A549 (cell line): Measurements from ENCODE around the gene SMIM45.

Experiments used
- ATAC-seq, 2 experiments: fragments of 200-7000 bp in 1 of 2; fragments of >200 bp in 1 of 2; cut with Nextera tagmentation in 1 of 2; cut with Tn5 transposase in 1 of 2; 3 replicates each; pipeline versions ENCODE4 v1.8.0 to v1.9.1; 2018 to 2020; ENCODE audit warnings: mild to moderate bottlenecking in 1 of 2, moderate library complexity in 1 of 2
- CTCF ChIA-PET: fragments of 300-600 bp; sonication (Branson Sonifier 250); formaldehyde crosslinking; extraction: SDS; loops from one replicate; lab custom pipeline; 2021; ENCODE audit warnings: antibody characterized with exemption, inconsistent platforms; lab: Yijun Ruan, JAX
- POLR2A ChIA-PET: fragments of 350-600 bp; formaldehyde crosslinking; extraction: SDS; loops from one replicate; lab custom pipeline; 2021; ENCODE audit warnings: antibody characterized with exemption, inconsistent platforms; lab: Yijun Ruan, JAX
- DNase-seq, 2 experiments: peaks; one replicate each; pipeline versions ENCODE4 v3.0.0 to v3.0.0-alpha.2; 2011 to 2016; ENCODE audit warnings: low read depth in 1 of 2, low spot score in 1 of 2
- FAIRE-seq: peaks from 2 replicates; lab custom pipeline; 2011; peaks lifted over from hg19 to GRCh38; lab: Jason Lieb, UNC
- H3K27ac ChIP-seq, 2 experiments: fragments of >200 bp; sonication (Bioruptor Twin); formaldehyde crosslinking; 3 replicates each; pipeline ENCODE4 v1.5.1; 2016 to 2017
- H3K4me1 ChIP-seq: fragments of >200 bp; sonication (Bioruptor Twin); formaldehyde crosslinking; 3 replicates; pipeline ENCODE4 v1.6.1; 2016
- H3K4me2 ChIP-seq: fragments of >200 bp; sonication (Bioruptor Twin); formaldehyde crosslinking; 3 replicates; pipeline ENCODE4 v1.6.1; 2016
- H3K4me3 ChIP-seq: fragments of >200 bp; sonication (Bioruptor Twin); formaldehyde crosslinking; 3 replicates; pipeline ENCODE4 v1.5.1; 2016
- H3K9me3 ChIP-seq: fragments of >200 bp; sonication (Bioruptor Twin); formaldehyde crosslinking; 3 replicates; pipeline ENCODE4 v1.6.1; 2016
- BHLHE40 ChIP-seq: IDR thresholded peaks from 2 replicates; pipeline ENCODE4 v1.6.1; 2012; ENCODE audit warnings: low read depth, low read length, inconsistent platforms
- CBX2 ChIP-seq: fragments of 200-600 bp; sonication (generic); IDR thresholded peaks from 2 replicates; pipeline ENCODE4 v1.6.1; 2016; ENCODE audit warnings: low read depth, mild to moderate bottlenecking, borderline replicate concordance
- CBX8 ChIP-seq: fragments of 200-600 bp; sonication (generic); IDR thresholded peaks from 2 replicates; pipeline ENCODE4 v1.6.1; 2016
- CEBPB ChIP-seq, 2 experiments: fragments of >200 bp in 1 of 2; sonication (Bioruptor Twin) in 1 of 2; formaldehyde crosslinking in 1 of 2; IDR thresholded peaks; 2 replicates each; pipeline ENCODE4 v1.6.1; 2012 to 2016
- CHD2 ChIP-seq: fragments of 150-350 bp; IDR thresholded peaks from 2 replicates; pipeline ENCODE4 v1.6.1; 2014; ENCODE audit warnings: low read length; ENCODE audit not compliant: partially characterized antibody
- CHD4 ChIP-seq: fragments of 200-600 bp; sonication (generic); IDR thresholded peaks from 2 replicates; pipeline ENCODE4 v1.6.1; 2016; ENCODE audit warnings: antibody characterized with exemption, mild to moderate bottlenecking, borderline replicate concordance
- CTCF ChIP-seq: fragments of >200 bp; sonication (Bioruptor Twin); formaldehyde crosslinking; IDR thresholded peaks from 3 replicates; pipeline ENCODE4 v1.5.1; 2016
- EHMT2 ChIP-seq: fragments of 200-600 bp; sonication (generic); IDR thresholded peaks from 2 replicates; pipeline ENCODE4 v1.6.1; 2016; ENCODE audit warnings: antibody characterized with exemption, low read depth, mild to moderate bottlenecking, moderate library complexity
- ESRRA ChIP-seq: fragments of 150-350 bp; IDR thresholded peaks from 2 replicates; pipeline ENCODE4 v1.6.1; 2014; ENCODE audit warnings: mild to moderate bottlenecking, low read length, borderline replicate concordance
- FOSB ChIP-seq: fragments of 250-450 bp; sonication (Bioruptor Pico); IDR thresholded peaks from 2 replicates; pipeline ENCODE4 v1.5.0; 2020; ENCODE audit warnings: mild to moderate bottlenecking, moderate library complexity
- HDAC2 ChIP-seq: fragments of 200-600 bp; sonication (generic); IDR thresholded peaks from 2 replicates; pipeline ENCODE4 v1.6.1; 2016
- HEYL ChIP-seq: fragments of 250-450 bp; sonication (Bioruptor Pico); IDR thresholded peaks from 2 replicates; pipeline ENCODE4 v1.8.0; 2021; ENCODE audit warnings: mild to moderate bottlenecking, moderate library complexity
- HOXB5 ChIP-seq: fragments of 250-450 bp; sonication (Bioruptor Pico); IDR thresholded peaks from 2 replicates; pipeline ENCODE4 v1.5.0; 2020; ENCODE audit warnings: mild to moderate bottlenecking, moderate library complexity
- KDM5A ChIP-seq: fragments of 200-600 bp; sonication (generic); IDR thresholded peaks from 2 replicates; pipeline ENCODE4 v1.6.1; 2016; ENCODE audit warnings: antibody characterized with exemption, mild to moderate bottlenecking
- MYC ChIP-seq: IDR thresholded peaks from 2 replicates; pipeline ENCODE4 v1.6.1; 2012; ENCODE audit warnings: mild to moderate bottlenecking, inconsistent platforms, low read length, improper control_type of control experiment, borderline replicate concordance
- NPAS2 ChIP-seq: fragments of 250-450 bp; sonication (Bioruptor Pico); IDR thresholded peaks from 2 replicates; pipeline ENCODE4 v1.8.0; 2022; ENCODE audit warnings: mild to moderate bottlenecking, moderate library complexity, borderline replicate concordance
- PHF8 ChIP-seq: fragments of 200-600 bp; sonication (generic); IDR thresholded peaks from 2 replicates; pipeline ENCODE4 v1.6.1; 2016; ENCODE audit warnings: low read depth, mild to moderate bottlenecking, antibody characterized with exemption, moderate library complexity, borderline replicate concordance
- POLR2A ChIP-seq: IDR thresholded peaks from 2 replicates; pipeline ENCODE4 v1.6.1; 2012; ENCODE audit warnings: mild to moderate bottlenecking, low read length
- RCOR1 ChIP-seq: fragments of 150-350 bp; IDR thresholded peaks from 2 replicates; pipeline ENCODE4 v1.6.1; 2014; ENCODE audit warnings: antibody characterized with exemption, low read length, low read depth
- SMC3 ChIP-seq: fragments of >200 bp; sonication (Bioruptor Twin); formaldehyde crosslinking; IDR thresholded peaks from 3 replicates; pipeline ENCODE4 v1.6.1; 2018; ENCODE audit warnings: inconsistent platforms
- USF2 ChIP-seq: fragments of 450-650 bp; IDR thresholded peaks from 2 replicates; pipeline ENCODE4 v1.6.1; 2014; ENCODE audit warnings: antibody characterized with exemption
- ZC3H11A ChIP-seq: fragments of 450-650 bp; IDR thresholded peaks from 2 replicates; pipeline ENCODE4 v1.6.1; 2014; ENCODE audit warnings: antibody characterized with exemption, mild to moderate bottlenecking
- ZSCAN20 ChIP-seq: fragments of 250-450 bp; sonication (Bioruptor Pico); IDR thresholded peaks from 2 replicates; pipeline ENCODE4 v1.8.0; 2022; ENCODE audit warnings: mild to moderate bottlenecking, moderate library complexity
- WGBS: methylation state at CpG from one replicate; pipeline ENCODE4 v1.1.6; 2017; ENCODE audit errors: missing lambda C conversion rate; 5-methylcytosine and 5-hydroxymethylcytosine counted together
- TF ChIP-seq, protein P1 (sequence below): fragments of 150-350 bp; IDR thresholded peaks from 2 replicates; pipeline ENCODE4 v1.6.1; 2014; ENCODE audit warnings: low read depth, mild to moderate bottlenecking, low read length
- TF ChIP-seq, protein P2 (sequence below): fragments of 250-450 bp; sonication (Bioruptor Pico); IDR thresholded peaks from 2 replicates; pipeline ENCODE4 v1.5.0; 2021; ENCODE audit warnings: mild to moderate bottlenecking, moderate library complexity, borderline replicate concordance

SMIM45 gene

GRCh38 chr22:41931701-41932269, 20.2 kb upstream of the SMIM45 start:
- TF ChIP-seq CBX8 (no peak), FOSB (no peak), ZC3H11A (no peak), USF2 (no peak), BHLHE40 (no peak), HOXB5 (CRISPR knock-in tag) (no peak), SMC3 (no peak), CBX2 (no peak), HEYL (CRISPR knock-in tag) (no peak), HDAC2 (no peak), RCOR1 (no peak), CTCF (no peak), NPAS2 (CRISPR knock-in tag) (no peak), CEBPB (IDR thresholded peaks at IDR 0.05) (no peak), MYC (no peak)
- TF ChIP-seq, protein P1, sequence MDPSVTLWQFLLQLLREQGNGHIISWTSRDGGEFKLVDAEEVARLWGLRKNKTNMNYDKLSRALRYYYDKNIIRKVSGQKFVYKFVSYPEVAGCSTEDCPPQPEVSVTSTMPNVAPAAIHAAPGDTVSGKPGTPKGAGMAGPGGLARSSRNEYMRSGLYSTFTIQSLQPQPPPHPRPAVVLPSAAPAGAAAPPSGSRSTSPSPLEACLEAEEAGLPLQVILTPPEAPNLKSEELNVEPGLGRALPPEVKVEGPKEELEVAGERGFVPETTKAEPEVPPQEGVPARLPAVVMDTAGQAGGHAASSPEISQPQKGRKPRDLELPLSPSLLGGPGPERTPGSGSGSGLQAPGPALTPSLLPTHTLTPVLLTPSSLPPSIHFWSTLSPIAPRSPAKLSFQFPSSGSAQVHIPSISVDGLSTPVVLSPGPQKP, result no peak
- no peak for FAIRE-seq
- Histone ChIP-seq H3K4me2 (no peak overlapping the region), H3K4me1 (no peaks in the 10 kb centered on the region), H3K4me3 (no peak overlapping the region), H3K9me3 (no peaks in the 10 kb centered on the region), H3K27ac (no peak overlapping the region)
- WGBS, result 80% methylated on average over 10 of the region's 10 CpGs
- no peak for DNase-seq
- POLR2A ChIA-PET, result no interaction called here
- no peak for ATAC-seq
- CTCF ChIA-PET, result interaction anchor here (0.6 to 2.1 kb wide), 3 partner anchors 164 to 235 kb away, joined by 3 to 7 read pairs (median 4); no protein-coding TSS in a partner anchor

- POLR2A ChIA-PET, result no interaction called here
- CTCF ChIA-PET, result interaction anchor here (1.0 to 2.1 kb wide), 2 partner anchors 186 to 235 kb away, joined by 3 to 7 read pairs; no protein-coding TSS in a partner anchor
- no peak for FAIRE-seq
Observed at GRCh38 chr22:41932353-41932752, 19.6 kb upstream of the SMIM45 start.

More at GRCh38 chr22:41932353-41932752, 19.6 kb upstream of the SMIM45 start:
- no peak for TF ChIP-seq CEBPB (IDR thresholded peaks at IDR 0.05)
- no peak for TF ChIP-seq ESRRA
- TF ChIP-seq NPAS2 (CRISPR knock-in tag), result no peak
- TF ChIP-seq CHD2, result no peak
- TF ChIP-seq RCOR1, result no peak
- no peak for TF ChIP-seq KDM5A
- TF ChIP-seq, protein P2, sequence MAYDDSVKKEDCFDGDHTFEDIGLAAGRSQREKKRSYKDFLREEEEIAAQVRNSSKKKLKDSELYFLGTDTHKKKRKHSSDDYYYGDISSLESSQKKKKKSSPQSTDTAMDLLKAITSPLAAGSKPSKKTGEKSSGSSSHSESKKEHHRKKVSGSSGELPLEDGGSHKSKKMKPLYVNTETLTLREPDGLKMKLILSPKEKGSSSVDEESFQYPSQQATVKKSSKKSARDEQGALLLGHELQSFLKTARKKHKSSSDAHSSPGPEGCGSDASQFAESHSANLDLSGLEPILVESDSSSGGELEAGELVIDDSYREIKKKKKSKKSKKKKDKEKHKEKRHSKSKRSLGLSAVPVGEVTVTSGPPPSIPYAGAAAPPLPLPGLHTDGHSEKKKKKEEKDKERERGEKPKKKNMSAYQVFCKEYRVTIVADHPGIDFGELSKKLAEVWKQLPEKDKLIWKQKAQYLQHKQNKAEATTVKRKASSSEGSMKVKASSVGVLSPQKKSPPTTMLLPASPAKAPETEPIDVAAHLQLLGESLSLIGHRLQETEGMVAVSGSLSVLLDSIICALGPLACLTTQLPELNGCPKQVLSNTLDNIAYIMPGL, result no peak
- no peak for TF ChIP-seq CBX8
- TF ChIP-seq BHLHE40, result no peak
- TF ChIP-seq PHF8, result no peak
- TF ChIP-seq FOSB, result no peak
- no peak for TF ChIP-seq EHMT2
- TF ChIP-seq ZC3H11A, result no peak
- TF ChIP-seq ZSCAN20, result no peak
- TF ChIP-seq POLR2A, result no peak
- TF ChIP-seq CHD4, result no peak
- DNase-seq, result no peak
- no peak overlapping the region for H3K27ac ChIP-seq
- no peaks in the 10 kb centered on the region for H3K9me3 ChIP-seq
- H3K4me2 ChIP-seq, result no peak overlapping the region
- WGBS, result 82% methylated on average over 3 of the region's 12 CpGs
- ATAC-seq, result no peak; a peak in 1 of 6 replicates
- H3K4me3 ChIP-seq, result no peak overlapping the region
- H3K4me1 ChIP-seq, result no peaks in the 10 kb centered on the region
